GM12878 (cell line): Measurements from ENCODE around the gene DIS3L2.

ENCODE experiments used
- CTCF ChIP-seq, 3 experiments: IDR thresholded peaks in 2 of 3; conservative IDR thresholded peaks in 1 of 3; 2 replicates each; pipeline ENCODE4 v1.5.1; 2011; ENCODE audit warnings: low read depth in 3 of 3, low read length in 3 of 3, mild to moderate bottlenecking in 3 of 3, control low read depth in 2 of 3, moderate library complexity in 2 of 3, inconsistent platforms in 1 of 3, mixed read lengths in 1 of 3; ENCODE audit not compliant: control insufficient read depth in 2 of 3, insufficient read depth in 1 of 3; ENCODE audit errors: extremely low read depth in 1 of 3
- EP300 ChIP-seq, 2 experiments: fragments of 150-350 bp in 1 of 2; IDR thresholded peaks; 2 replicates each; pipeline ENCODE4 v1.6.1; 2011 to 2012; ENCODE audit warnings: low read depth in 2 of 2, low read length in 2 of 2, borderline replicate concordance in 1 of 2, improper control_type of control experiment in 1 of 2, inconsistent platforms in 1 of 2; ENCODE audit not compliant: control insufficient read depth in 1 of 2
- EZH2 ChIP-seq: IDR thresholded peaks from 2 replicates; pipeline ENCODE4 v1.6.1; 2012; ENCODE audit warnings: low read depth, mild to moderate bottlenecking, control low read depth, inconsistent platforms, low read length, borderline replicate concordance; ENCODE audit not compliant: control insufficient read depth
- GABPA ChIP-seq: IDR thresholded peaks from 2 replicates; pipeline ENCODE4 v1.6.1; 2014; ENCODE audit warnings: antibody characterized with exemption, low read depth, mild to moderate bottlenecking, inconsistent platforms
- JUNB ChIP-seq: IDR thresholded peaks from 2 replicates; pipeline ENCODE4 v1.6.1; 2016; ENCODE audit warnings: antibody characterized with exemption, mild to moderate bottlenecking
- PML ChIP-seq: IDR thresholded peaks from 2 replicates; pipeline ENCODE4 v1.6.1; 2012; ENCODE audit warnings: low read length, inconsistent platforms
- POLR2AphosphoS5 ChIP-seq: IDR thresholded peaks from 2 replicates; pipeline ENCODE4 v1.6.1; 2011; ENCODE audit warnings: mild to moderate bottlenecking, low read length, inconsistent platforms
- SUZ12 ChIP-seq: fragments of 200-600 bp; sonication (generic); IDR thresholded peaks from one replicate; pipeline ENCODE4 v1.6.1; 2018; ENCODE audit warnings: antibody characterized with exemption, mild to moderate bottlenecking; ENCODE audit not compliant: unreplicated experiment
- TAF1 ChIP-seq: IDR thresholded peaks from 2 replicates; pipeline ENCODE4 v1.6.1; 2011; ENCODE audit warnings: mild to moderate bottlenecking, low read depth, low read length, borderline replicate concordance
- TCF12 ChIP-seq: IDR thresholded peaks from 2 replicates; pipeline ENCODE4 v1.6.1; 2011; ENCODE audit warnings: low read depth, mild to moderate bottlenecking, low read length
- YY1 ChIP-seq: IDR thresholded peaks from 2 replicates; pipeline ENCODE4 v1.6.1; 2011; ENCODE audit warnings: low read depth, mild to moderate bottlenecking, low read length
- ZBTB33 ChIP-seq: fragments of 450-650 bp; IDR thresholded peaks from 2 replicates; pipeline ENCODE4 v1.6.1; 2017; ENCODE audit warnings: mild to moderate bottlenecking
- TF ChIP-seq, protein P1 (sequence below): IDR thresholded peaks from 2 replicates; pipeline ENCODE4 v1.6.1; 2011; ENCODE audit warnings: low read depth, low read length, improper control_type of control experiment, borderline replicate concordance

- TF ChIP-seq CTCF (IDR thresholded peaks at IDR 0.05 in 2 of 3, conservative IDR thresholded peaks at IDR 0.05 in 1 of 3; ENCODE audit: control insufficient read depth in 2 of 3, extremely low read depth in 1 of 3, insufficient read depth in 1 of 3, low read depth in 3 of 3, low read length in 3 of 3) (no peak), GABPA (no peak), ZBTB33 (no peak), YY1 (no peak), JUNB (no peak), TAF1 (no peak), EZH2 (no peak), POLR2AphosphoS5 (no peak), PML (no peak), TCF12 (no peak), EP300 (IDR thresholded peaks at IDR 0.05; ENCODE audit: borderline replicate concordance in 1 of 2, control insufficient read depth in 1 of 2, low read depth in 2 of 2, low read length in 2 of 2) (no peak), SUZ12 (no peak)
- TF ChIP-seq, protein P1, sequence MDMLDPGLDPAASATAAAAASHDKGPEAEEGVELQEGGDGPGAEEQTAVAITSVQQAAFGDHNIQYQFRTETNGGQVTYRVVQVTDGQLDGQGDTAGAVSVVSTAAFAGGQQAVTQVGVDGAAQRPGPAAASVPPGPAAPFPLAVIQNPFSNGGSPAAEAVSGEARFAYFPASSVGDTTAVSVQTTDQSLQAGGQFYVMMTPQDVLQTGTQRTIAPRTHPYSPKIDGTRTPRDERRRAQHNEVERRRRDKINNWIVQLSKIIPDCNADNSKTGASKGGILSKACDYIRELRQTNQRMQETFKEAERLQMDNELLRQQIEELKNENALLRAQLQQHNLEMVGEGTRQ: no peak
These were observed 383.7 kb downstream of the DIS3L2 start for GRCh38 chr2:232345251-232345650.
